HK-2 (cell line): ENCODE data around the gene ITGA3.
A peak's percentile ranks its signal among the peaks of the same experiment; 100 is the strongest.

Experiments used
- DNase-seq: peaks from one replicate; pipeline ENCODE4 v3.0.0-alpha.2; 2018; ENCODE audit not compliant: unreplicated experiment

The ITGA3 gene

DNA sequence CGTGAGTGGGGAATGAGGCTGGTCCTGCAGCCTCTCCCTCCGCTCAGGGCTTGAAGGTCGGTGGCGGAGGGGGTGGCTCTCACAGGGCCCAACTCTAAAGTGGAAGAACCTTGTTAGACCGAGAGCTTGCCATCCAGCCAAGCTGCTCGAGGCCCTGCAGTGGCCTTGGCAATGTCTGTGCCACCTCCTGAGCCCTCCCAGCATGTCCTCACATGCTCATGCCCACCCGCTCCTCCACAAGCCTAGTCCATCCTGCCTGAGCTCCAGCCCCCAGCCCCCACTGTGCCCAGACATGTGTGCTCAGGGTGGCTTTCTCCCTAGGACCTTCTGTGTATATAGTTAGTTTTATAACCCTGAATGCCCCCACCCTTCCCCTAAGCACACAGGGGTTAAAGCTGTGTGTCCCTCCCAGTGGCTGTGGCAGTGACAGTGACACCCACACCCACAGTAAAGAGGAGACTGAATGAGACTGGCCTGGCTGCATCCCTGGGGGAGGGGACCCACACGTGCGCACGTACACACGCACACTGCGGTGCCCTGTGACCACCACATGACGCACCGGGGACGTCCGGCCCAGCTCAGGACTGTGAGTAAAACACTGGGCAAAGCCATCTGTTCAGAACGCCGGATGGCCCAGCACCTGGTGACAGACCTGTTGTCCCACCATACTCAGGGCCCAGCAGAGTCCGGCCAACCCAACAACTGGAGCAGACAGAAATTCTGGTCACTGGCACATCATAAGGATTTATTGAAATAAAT lies 54.9 kb downstream of the ITGA3 start:
- no peak for DNase-seq

DNA sequence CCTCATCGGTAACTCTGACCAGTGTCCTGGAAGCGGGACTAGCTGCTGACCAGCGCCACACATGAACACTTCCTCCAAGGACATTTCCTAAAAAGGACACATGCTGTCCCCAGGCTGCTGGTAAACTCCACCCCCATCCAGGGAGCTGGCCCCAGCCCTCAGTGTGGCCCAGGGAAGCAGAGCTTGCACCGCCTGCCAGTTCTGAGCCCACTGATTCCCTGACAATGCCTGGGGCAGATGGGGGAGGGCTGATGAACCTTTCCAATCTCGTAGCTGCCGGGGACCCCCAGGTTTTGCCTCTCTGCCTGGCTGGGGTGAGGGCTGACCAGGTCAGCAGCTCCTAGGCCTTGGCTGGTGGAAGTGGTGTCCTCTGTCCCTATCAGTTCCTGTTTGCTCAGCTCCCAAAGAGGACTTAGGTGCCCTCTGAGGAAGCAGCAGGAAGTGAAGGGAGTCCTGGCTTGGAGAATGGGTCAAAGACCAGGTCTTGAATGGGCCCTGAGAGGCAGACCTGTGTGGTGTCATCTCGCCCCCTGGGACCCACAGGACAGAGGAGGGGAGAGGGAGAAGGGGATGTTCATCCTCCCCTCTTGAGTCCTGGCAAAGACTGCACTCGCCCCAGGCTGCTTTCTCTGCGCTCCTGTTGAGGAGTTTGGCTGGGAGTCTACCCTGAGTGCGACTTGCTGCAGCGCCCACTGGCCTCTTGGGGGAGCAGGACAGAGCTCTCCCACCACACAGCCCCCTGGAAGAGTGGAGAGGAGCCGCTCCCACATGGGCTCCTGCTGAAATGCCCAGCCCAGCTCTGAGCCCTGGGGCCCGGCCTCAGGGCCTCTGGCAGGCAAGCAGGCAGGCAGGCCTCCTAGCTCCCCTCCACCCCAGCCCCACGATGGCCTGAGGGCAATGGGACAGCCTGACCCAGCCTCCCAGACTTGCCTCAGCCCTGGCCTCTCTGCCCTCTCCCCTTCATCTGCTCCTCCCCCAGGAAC lies 56.1 kb downstream of the ITGA3 start:
- no peak for DNase-seq

DNA sequence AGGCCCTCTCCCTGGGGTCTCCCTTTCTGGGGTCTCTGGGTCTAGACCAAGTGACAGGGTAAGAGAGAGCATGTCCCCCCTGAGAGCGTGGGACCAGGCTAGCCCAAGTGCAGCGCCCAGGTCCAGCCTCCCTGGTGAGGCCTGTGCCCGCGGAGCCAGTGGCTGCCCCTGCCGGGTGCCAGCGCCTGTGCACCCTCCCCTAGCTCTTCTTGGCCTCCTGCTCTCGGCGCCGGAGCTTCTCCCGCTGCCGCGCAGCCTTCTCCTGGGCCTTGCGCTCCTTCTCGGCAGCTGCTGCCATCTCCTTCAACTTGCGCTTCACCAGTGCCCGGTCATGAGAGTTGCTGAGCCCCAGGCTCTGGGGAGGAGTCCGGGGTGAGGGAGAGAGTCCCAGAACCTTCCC lies 56.8 kb downstream of the ITGA3 start:
- no peak for DNase-seq

DNA sequence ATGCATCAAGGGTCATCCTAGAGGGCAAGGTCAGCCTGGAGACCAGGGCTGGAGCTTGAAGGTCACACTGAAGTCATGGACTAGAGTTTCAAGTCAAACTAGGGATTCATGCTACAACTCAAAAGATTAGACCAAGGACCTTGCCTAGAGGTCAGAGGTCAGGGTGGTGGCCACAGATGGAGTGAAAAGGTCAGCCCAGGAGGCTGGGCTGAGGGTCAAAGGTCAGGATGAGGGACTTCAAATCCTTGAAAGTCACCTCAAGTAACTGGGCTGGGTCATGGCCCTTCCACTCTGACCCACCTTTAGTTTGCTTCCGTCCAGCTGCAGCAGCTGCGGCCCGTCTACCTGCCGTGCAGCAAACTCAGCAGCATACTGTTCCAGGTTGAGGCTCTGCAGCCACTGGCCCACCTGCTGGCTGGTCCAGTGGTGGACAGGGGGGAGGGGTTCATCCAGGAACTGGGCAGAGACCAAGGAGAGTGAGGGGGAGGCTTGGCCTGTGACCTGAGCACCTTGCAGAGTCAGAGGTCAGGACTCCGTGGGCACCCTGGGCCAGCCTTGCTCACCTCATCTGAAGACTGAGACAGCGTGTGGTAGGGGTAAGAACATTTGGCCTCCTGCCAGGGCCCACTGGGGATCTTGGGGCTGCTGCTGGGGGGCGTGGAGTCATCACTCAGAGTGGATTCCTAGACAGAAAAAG lies 57.9 kb downstream of the ITGA3 start:
- no peak for DNase-seq

DNA sequence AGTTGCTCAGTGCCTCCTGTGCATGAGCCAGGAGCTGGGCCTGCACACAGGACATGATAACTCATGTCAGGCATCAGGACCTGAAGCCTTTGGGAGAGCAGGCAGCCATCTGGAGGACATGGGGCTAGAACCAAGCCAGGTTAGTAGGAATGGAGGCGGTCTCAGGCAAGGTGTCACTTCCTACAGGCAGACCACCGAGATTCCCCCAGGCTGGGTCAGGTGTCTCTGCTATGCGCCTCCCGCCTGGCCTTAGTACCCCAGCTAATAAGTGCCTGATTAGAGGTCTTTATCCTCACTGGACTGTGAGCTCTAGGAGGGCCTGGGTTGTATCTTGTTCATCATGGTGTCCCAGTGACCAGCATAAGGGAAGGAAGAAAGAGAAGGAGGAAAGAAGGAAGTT lies 58.5 kb downstream of the ITGA3 start:
- no peak for DNase-seq

DNA sequence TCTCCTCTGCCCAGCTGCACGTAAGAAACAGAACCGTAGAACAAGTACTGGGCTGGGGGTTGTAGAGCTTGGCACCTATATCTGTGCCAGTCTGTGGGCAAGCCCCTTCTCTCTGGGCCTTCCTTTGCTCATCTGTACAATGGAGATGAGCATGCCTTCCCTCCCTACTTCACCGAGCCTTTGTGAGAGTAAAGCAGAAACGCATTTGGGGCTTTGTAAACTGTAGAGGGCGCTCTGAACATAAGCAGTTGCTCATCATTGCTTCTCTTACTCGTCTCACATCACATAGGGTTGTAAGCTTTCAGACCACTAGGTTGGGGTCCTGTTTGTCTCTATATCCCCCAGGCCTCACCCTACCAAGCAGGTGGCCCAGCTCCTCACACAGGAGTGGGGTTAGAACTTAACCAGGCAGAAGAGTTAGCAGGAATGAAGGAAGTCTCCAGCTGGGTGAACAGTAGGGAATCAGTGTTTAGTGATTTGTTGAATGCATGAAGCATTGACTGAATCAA lies 59.0 kb downstream of the ITGA3 start:
- no peak for DNase-seq

DNA sequence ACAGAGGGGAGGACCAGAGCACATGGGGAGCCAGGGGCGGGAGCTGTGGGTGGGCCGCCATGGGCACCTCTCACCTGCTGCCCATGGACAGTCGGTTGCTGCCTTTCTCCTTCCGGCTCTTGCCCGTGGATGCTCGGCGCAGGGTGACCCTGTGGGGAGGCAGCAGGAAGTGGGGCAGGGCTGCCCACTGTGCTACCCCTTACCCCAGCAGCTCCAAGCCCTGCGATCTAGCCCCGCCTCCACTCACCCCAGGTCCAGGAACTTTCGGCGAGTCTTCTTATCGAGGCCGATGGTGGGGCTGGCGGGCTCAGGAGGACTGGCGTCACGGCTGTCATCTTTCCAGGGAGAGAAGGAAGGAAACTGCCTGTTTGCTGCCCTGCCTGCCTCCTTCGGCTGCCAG lies 59.8 kb downstream of the ITGA3 start:
- no peak for DNase-seq

DNA sequence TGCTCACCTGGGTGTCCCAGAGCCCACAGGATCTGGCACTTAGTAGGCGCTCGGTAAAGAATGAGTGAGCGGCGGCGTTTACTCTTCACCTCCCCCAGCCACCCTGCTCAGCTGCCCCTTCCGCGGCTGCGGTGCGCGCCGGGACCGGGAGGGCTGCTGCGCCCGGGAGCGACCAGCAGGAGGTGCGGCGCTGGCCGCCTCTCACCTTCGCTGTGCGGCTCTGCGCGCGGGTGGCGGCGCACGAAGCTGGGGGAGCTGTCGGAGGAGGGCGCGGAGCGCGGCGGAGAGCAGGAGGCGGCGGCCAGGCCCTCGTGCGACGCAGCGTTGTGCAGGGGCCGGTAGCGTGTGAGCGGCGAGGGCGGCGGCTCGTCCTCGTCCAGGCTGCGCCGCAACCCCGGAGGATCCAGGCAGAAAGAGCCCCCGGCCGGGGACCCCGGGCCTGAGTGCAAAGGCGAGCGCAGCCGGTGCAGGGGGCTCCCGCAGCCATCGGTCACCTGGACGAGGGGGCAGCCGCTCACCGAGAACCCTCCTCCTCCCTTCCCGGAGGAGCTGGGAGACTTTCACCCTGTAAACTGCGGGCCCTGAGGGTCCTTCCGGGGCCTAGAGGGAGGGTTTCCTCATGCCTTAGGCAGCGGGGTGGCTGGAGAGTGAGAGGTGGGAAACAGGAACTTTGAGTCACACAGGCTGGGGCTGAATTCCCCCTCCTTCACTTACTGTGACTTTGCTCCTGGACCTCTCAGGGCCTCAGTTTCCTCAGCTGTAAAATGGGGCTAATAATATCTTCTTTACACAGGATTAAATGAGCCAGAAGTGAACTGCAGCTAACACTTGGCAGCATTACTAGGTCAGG lies 61.5 kb downstream of the ITGA3 start:
- no peak for DNase-seq

DNA sequence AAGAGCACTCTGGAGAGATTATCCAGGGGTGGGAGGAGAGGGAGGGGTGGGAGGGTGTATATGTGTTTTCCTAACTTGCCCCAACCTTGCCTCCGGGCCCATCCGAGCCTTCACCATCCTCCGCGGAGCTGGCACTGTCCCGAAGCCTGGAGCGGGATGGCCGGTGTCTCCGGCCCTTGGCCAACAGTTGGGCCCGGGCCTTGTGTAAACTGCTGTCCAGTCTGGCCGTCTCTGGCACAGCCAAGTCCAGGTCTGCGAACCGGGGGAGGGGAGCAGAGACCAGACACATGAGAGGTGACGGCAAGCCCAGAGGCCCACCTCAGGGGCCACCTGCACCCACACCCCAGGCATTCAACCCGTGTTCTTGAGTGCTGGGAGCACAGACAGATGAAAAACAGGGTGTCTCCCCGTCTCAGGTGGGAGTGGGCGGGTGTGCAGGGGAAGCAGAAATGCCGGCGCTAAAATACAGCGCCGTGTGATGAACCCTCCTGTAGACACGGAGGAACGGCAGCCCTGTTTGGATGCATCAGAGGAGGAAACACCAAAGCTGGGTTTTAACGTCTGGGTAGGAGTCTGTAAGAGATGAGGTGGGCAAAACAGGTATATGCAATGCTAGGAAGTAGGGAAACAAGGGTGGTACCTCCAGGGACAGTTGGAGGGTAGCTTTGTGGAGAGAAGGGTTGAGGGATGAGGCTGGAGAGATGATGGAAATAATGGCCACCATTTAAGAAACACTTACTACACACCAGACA lies 62.3 kb downstream of the ITGA3 start:
- no peak for DNase-seq

DNA sequence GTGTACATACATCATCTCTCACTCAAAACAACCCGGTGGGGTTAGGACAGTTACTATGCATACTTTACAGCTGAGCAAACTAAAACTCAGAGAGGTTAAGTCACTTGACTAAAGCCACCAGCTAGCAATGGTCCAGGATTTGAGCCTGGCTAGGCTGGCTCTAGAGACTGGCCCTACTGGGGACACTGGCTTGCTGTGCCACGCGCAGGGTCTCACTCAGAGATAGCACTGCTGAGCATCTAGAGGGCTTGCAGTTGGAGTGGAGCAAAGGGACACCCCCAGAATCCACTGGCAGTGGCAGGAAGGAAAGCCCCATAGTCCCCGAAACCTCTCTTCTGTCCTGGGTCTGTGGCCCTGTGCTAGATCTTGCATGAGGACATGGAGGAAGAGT lies 62.9 kb downstream of the ITGA3 start:
- DNase-seq, result no peak

DNA sequence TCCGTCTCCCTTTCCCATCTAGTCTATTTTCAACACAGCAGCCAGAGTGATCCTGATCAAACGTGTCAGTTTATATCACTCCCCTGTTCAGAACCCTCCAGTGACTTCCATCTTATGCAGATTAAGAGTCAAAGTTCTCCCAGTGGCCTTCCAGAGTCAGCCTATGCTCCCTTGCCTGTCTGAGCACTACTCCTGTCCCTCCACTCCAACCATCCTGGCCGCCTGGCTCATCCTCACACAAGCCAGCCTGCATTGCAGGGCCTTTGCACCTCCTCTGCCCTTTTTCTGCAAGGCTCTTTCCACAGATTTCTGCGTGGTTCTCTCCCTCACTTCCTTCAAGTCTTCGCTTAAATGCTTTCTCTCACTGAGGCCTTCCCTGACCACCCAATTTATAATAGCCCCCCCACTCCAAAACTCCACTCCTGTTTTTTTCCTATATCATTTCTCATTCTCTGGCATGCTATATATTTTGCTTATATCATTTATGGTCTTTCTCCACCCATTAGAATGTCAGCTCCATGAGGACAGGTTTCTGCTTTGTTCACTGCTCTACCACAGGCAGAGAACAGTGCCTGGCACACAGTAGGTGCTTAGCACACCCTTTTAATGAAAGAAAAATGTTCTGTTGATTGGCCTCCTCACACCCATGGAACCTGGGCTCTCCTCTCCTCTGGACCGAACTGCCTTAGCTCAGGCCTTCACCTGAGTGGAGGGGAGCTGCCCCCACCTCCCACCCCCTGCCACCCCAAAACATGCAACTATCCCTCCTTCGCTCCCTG lies 64.8 kb downstream of the ITGA3 start:
- no peak for DNase-seq

DNA sequence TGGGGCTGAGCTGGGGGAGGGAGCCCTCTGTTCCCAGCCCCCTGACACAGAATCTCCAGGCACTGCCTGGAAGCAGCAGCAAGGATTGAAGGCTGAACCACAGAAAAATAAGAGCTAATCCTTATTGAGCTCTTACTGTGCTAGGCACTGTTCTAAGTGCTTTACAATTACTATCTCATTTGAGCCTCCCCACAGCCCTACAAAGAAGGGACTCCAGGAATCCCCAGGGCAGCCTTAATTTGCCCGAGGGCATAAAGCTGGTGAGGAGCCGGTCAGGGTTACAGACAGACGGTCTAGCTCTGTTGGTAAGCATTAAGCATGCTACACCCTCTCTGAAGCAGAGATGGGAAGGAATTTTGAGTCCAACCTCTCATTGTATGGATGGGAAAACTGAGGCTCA lies 67.0 kb downstream of the ITGA3 start:
- DNase-seq, result no peak

DNA sequence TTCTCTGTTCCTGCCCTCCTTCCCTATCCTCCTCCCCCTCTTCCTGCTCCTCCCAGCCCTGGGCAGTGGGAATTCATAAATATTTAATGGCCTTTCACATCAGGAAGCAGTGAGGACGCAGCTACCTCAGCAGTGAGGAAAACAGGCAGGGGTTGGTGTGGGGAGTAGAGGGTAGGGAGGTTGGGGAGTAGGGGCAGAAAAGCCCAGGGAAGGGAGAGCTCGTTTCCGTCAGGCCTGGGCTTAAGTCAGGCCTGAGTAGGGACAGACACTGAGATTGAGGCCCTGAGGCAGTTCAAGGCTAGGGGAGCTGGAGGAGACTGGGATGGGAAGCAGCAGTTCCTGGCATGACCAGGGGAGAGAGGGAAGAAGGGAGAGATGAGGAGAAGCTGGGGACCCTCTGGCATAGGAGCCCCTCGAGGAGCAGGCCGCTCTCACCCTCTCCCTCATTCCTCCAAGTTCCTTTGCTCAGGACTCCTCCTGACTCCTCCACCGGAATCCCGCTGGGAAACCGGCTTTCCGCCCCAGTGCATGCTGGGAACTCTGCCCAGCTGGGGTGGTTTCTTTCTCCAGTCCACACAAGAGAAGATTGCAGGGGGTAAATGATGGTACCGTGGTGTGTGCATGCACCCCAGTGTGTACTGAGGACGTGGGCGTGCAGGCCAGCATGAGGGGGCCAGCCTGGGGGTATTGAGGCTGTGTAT lies 67.9 kb downstream of the ITGA3 start:
- DNase-seq, result peak; percentile 73

DNA sequence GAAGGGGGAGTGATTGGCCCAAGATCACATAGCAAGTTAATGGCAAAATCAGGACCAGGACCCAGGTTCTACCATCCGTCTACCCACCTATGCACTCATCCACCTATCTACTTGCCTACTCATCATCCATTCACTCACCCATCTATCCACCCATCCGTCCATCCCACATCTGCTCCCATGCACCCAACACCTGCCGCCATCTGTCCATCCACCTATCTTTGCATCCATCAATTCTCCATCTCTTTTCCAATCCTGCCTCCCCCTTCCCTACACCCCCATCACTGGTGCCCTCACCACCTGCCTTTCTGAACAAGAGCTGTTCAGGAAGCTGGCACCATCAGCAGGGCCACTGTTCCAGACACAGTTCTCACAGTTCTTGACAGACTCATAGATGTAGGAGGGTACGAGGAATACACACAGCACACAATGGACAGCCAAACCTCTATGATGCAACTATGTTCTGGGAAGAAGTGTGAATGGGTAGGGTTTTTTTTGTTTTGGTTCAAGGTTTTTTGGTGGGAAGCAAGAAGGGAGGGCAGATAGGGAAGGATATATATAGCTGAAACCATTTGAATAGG lies 69.6 kb downstream of the ITGA3 start:
- no peak for DNase-seq

DNA sequence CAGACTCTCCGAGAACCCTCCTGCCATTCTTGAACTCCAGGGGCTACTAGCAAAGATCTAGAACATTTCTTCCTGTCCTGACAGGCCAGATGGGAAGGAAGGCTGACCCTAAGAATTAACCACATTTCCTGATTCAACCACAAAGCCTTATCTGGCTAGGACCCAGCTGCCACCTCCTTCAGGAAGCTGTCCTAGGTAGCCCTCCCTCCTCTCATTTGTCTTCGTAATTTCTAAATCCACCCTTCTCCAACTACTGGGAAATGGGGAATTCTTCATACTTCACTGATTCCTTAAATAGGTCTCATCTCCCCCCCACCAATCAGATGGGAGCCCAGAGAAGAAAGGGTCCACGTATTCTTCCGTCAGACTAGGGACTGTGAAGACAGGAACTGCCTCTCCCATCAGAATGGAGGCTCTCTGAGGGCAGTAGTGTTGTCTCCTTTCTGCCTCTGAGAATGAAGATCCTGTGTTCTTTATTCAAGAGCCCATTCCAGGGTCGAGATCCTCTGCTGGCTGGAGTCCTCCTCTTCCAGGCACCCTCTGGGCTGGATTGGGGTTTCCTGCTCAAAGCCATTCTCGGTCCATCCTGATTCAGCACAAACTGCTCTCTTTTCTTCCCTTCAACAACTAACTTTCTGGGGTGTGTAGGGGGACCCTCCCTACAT lies 71.9 kb downstream of the ITGA3 start:
- no peak for DNase-seq

DNA sequence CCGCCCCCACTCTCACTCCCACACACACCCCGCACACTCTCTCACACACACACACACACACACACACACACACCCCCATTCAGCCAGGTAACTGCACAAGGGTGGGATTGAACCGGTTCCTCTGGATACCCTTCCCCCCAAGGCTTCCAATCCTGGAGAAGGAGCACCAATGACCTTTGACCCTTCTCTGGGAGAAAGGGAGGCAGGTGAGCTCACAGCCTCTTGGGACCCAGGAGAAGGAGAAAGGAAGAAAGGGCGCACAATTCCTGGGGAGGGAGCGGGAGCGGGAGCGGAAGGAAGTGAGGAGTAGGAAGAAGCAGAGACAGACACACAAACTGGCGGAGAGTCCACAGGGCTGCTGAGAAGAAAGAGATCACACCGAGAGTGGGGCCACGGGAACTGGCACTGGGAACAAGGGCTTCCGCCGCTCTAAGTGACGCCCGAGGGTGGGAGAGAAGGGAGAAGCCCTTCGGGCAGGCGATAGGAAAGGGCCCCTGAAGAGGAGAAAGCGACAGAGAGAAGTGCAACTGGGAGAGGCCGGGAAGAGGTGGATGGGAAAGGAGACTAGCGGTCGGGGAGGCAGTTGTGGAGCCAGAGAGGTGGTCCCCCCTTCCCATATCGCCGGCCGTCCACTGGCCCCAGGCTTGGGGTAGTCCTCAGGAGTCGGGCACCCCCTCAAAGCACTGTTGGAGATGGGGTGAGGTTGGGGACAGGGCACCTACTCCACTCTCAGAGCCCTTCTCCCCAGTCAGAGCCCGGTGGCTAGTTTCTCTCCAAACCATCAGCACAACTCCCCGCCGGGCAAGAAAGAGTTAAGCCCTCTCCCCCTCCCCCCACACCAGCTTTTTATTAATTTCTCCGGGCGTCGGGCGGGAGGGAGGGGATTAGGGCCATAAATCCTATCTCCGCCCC lies 72.8 kb downstream of the ITGA3 start:
- no peak for DNase-seq

DNA sequence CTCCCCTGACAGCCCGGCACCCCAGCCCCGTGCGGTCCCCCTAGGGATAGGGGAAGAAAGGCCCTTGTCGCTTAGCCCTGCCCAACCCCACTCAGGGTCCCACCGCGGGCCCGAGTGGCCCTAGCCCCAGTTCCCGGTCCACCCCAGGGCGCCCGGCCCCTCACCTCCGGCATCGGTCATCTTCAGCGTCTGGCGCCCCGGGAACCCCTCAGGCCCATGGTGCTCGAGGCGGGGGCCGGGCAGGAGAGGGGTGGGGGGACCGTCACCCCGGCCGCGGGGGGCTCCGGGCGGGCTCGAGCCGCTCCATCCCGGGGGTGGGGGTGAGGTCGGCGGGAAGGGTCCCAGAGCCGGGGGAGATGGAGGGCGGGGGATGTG lies 73.4 kb downstream of the ITGA3 start:
- no peak for DNase-seq
